Parathyroid adenoma (tissue), 2 donors: Measurements from ENCODE around the gene CPA1.

Experiments used
- H2AFZ ChIP-seq: fragments of 300-600 bp; sonication (generic); one replicate; pipeline ENCODE4 v1.7.0; 2017; ENCODE audit warnings: antibody characterized with exemption, mild to moderate bottlenecking
- H3K27ac ChIP-seq: fragments of 300-600 bp; sonication (generic); one replicate; pipeline ENCODE4 v1.7.0; 2017
- H3K27me3 ChIP-seq: fragments of 300-600 bp; sonication (generic); one replicate; pipeline ENCODE4 v1.7.0; 2017; ENCODE audit warnings: low read length; ENCODE audit not compliant: control insufficient read depth, insufficient read depth
- H3K36me3 ChIP-seq: fragments of 300-600 bp; sonication (generic); one replicate; pipeline ENCODE4 v1.7.0; 2017; ENCODE audit warnings: low read length; ENCODE audit not compliant: control insufficient read depth, insufficient read depth
- H3K4me1 ChIP-seq: fragments of 300-600 bp; sonication (generic); one replicate; pipeline ENCODE4 v1.7.0; 2017; ENCODE audit warnings: control low read depth
- H3K4me2 ChIP-seq: fragments of 300-600 bp; sonication (generic); one replicate; pipeline ENCODE4 v1.7.0; 2017; ENCODE audit warnings: low read length
- H3K4me3 ChIP-seq: fragments of 300-600 bp; sonication (generic); one replicate; pipeline ENCODE4 v1.7.0; 2017; ENCODE audit warnings: low read depth, low read length
- H3K79me2 ChIP-seq: fragments of 300-600 bp; sonication (generic); one replicate; pipeline ENCODE4 v1.7.0; 2017; ENCODE audit warnings: control low read depth
- H3K9ac ChIP-seq: fragments of 300-600 bp; sonication (generic); one replicate; pipeline ENCODE4 v1.7.0; 2017; ENCODE audit warnings: mild to moderate bottlenecking
- H3K9me3 ChIP-seq: fragments of 300-600 bp; sonication (generic); one replicate; pipeline ENCODE4 v1.7.0; 2017; ENCODE audit warnings: low read length; ENCODE audit not compliant: control insufficient read depth
- CTCF ChIP-seq: fragments of 300-600 bp; sonication (generic); IDR thresholded peaks from one replicate; pipeline ENCODE4 v1.7.0; 2017; ENCODE audit warnings: antibody characterized with exemption, mild to moderate bottlenecking
- donor health status: primary hyperparathyroidism.

The CPA1 gene

DNA sequence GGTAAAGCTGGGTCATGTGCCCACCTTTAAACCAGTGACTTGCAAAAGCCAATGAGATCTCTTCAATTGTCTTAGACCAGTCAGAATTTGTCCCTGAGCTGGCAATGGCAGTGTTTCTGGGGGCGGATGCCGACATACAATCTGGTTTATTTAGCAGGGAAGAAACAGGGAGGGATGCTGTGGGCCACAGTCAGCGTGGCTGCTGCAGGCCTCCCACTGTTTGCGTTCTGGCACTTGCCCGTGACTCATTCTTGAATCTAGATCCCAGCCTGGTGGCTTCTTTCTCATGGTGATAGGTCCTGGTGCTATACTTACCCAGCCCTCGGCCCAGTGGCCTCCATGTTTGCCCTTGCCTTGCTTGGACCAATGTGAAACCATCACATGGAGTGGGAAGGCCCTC, 3.1 kb upstream of the CPA1 start:
- TF ChIP-seq CTCF: no peak
- Histone ChIP-seq H3K4me1 (no peaks in the 10 kb centered on the region), H3K79me2 (no peaks in the 10 kb centered on the region), H3K27ac (no peak overlapping the region), H3K9me3 (no peaks in the 10 kb centered on the region), H2AFZ (no peak overlapping the region), H3K4me2 (no peak overlapping the region), H3K4me3 (no peak overlapping the region), H3K36me3 (no peaks in the 10 kb centered on the region), H3K27me3 (no peaks in the 10 kb centered on the region), H3K9ac (no peak overlapping the region)

DNA sequence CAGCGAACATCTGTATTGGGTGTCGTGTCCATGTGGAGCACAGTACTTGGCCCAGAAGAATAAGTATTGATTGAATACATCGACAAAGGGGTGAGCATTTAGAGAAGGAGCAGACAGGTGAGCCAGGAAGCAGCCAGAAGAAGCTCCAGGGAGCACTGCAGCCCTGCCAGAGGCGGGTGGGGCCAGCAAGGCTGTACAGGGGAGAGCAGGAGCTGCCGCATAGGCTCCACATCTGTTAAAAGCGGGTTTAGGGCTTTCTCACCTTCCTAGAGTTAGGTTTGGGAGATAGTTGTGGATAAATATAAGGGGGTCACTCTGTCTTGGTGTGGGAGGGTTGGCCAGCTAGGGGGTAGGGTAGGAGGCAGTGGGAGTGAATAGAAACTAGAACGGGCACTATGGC, 1.3 kb upstream of the CPA1 start:
- H3K9me3 ChIP-seq: no peaks in the 10 kb centered on the region
- TF ChIP-seq CTCF: no peak
- no peaks in the 10 kb centered on the region for H3K27me3 ChIP-seq
- no peak overlapping the region for H3K4me2 ChIP-seq
- no peak overlapping the region for H3K9ac ChIP-seq
- no peak overlapping the region for H3K4me3 ChIP-seq
- H2AFZ ChIP-seq: no peak overlapping the region
- H3K79me2 ChIP-seq: no peaks in the 10 kb centered on the region
- no peak overlapping the region for H3K27ac ChIP-seq
- no peaks in the 10 kb centered on the region for H3K36me3 ChIP-seq
- H3K4me1 ChIP-seq: no peaks in the 10 kb centered on the region

GRCh38 chr7:130379532-130379920, 768 bp upstream of the CPA1 start:
- no peaks in the 10 kb centered on the region for H3K36me3 ChIP-seq
- no peak overlapping the region for H3K27ac ChIP-seq
- no peaks in the 10 kb centered on the region for H3K9me3 ChIP-seq
- TF ChIP-seq CTCF: no peak
- H3K27me3 ChIP-seq: no peaks in the 10 kb centered on the region
- H3K4me3 ChIP-seq: no peak overlapping the region
- no peak overlapping the region for H3K9ac ChIP-seq
- H3K4me2 ChIP-seq: no peak overlapping the region
- H3K79me2 ChIP-seq: no peaks in the 10 kb centered on the region
- no peaks in the 10 kb centered on the region for H3K4me1 ChIP-seq
- H2AFZ ChIP-seq: no peak overlapping the region

DNA sequence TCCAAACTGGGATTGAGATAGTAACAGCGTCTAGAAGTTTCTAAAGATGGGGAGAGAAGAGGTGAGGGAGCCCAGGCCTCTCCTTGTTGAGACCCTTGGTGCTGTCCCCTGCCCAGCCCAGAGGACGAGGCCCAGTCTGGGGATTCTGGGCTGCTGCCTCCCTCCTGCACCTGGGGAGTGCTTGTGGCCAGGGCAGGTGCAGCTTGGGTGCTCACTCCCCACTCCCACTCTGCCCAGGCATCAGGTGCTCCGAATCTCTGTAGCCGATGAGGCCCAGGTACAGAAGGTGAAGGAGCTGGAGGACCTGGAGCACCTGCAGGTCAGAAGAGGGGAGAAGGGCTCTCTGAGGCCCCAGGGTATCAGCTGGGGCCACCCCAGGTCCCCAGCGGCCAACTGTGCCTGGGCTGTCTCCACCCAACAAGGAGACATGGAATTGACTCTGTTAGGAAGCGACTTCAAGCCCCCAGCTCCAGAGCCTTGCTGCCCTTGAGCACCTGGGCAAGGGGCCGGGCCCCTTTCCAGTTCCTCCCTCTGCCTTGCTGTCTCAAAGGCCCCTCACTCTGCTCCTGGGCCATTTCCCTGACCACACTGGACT, 664 bp downstream of the CPA1 start:
- Histone ChIP-seq H3K79me2 (no peaks in the 10 kb centered on the region), H3K4me3 (no peak overlapping the region), H3K4me1 (no peaks in the 10 kb centered on the region), H3K27me3 (no peaks in the 10 kb centered on the region), H3K9me3 (no peaks in the 10 kb centered on the region), H3K9ac (no peak overlapping the region), H3K27ac (no peak overlapping the region), H2AFZ (no peak overlapping the region), H3K4me2 (no peak overlapping the region), H3K36me3 (no peaks in the 10 kb centered on the region)
- no peak for TF ChIP-seq CTCF
